GM19023 (cell line): ENCODE data around the gene PLEKHM2.
"Not testable (repeated sequence)": the region's sequence is repeated elsewhere in the genome, so short reads cannot be mapped to it uniquely, and the experiment has no call there.

ENCODE experiments used
- ATAC-seq: cut with Tn5 transposase; IDR thresholded peaks from one replicate; pipeline ENCODE4 v1.9.1; 2021; ENCODE audit warnings: mild to moderate bottlenecking, moderate library complexity; ENCODE audit not compliant: unreplicated experiment

The PLEKHM2 gene

GRCh38 chr1:15684042-15684461 is at the start of gene PLEKHM2:
Gene PLEKHM2, plus strand, starts transcription at chr1:15684320. Its CDS starts 239 bp downstream, at chr1:15684559.
- no peak for ATAC-seq

GRCh38 chr1:15636436-15636835 is 47.7 kb upstream of the PLEKHM2 start:
- no peak for ATAC-seq

GRCh38 chr1:15637826-15638225 is 46.3 kb upstream of the PLEKHM2 start:
- no peak for ATAC-seq

- ATAC-seq = no peak
These were observed 44.9 kb upstream of the PLEKHM2 start for GRCh38 chr1:15639262-15639661.

- ATAC-seq = no peak
These were observed 44.2 kb upstream of the PLEKHM2 start for GRCh38 chr1:15639931-15640330.

- ATAC-seq = no peak
These were observed 43.5 kb upstream of the PLEKHM2 start for GRCh38 chr1:15640667-15641066.

- no peak for ATAC-seq
These were observed 34.2 kb upstream of the PLEKHM2 start for GRCh38 chr1:15649937-15650336.

- ATAC-seq = no peak
These were observed 33.7 kb upstream of the PLEKHM2 start for GRCh38 chr1:15650433-15650832.

- not testable (repeated sequence) for ATAC-seq
These were observed 32.0 kb upstream of the PLEKHM2 start for GRCh38 chr1:15652130-15652529.

GRCh38 chr1:15654091-15654690 is 29.9 kb upstream of the PLEKHM2 start:
- no peak for ATAC-seq

GRCh38 chr1:15656464-15656863 is 27.7 kb upstream of the PLEKHM2 start:
- no peak for ATAC-seq

- ATAC-seq = no peak
These were observed 27.1 kb upstream of the PLEKHM2 start for GRCh38 chr1:15657021-15657420.

GRCh38 chr1:15660151-15660550 is 24.0 kb upstream of the PLEKHM2 start:
- ATAC-seq = no peak

- no peak for ATAC-seq
These were observed 21.6 kb upstream of the PLEKHM2 start for GRCh38 chr1:15662477-15662876.

- ATAC-seq = no peak
These were observed 20.2 kb upstream of the PLEKHM2 start for GRCh38 chr1:15663925-15664324.

GRCh38 chr1:15667362-15667761 is 16.8 kb upstream of the PLEKHM2 start:
- no peak for ATAC-seq

GRCh38 chr1:15668089-15668754 is 15.9 kb upstream of the PLEKHM2 start:
- ATAC-seq = no peak

- no peak for ATAC-seq
These were observed 15.0 kb upstream of the PLEKHM2 start for GRCh38 chr1:15669074-15669473.

GRCh38 chr1:15669864-15670263 is 14.3 kb upstream of the PLEKHM2 start:
- ATAC-seq = no peak

GRCh38 chr1:15671430-15671829 is 12.7 kb upstream of the PLEKHM2 start:
- ATAC-seq = no peak

- ATAC-seq = no peak
These were observed 9.5 kb upstream of the PLEKHM2 start for GRCh38 chr1:15674386-15675159.

- ATAC-seq = no peak
These were observed 8.1 kb upstream of the PLEKHM2 start for GRCh38 chr1:15676010-15676409.
